Thymus (tissue), 11 donors: ENCODE results near the gene TRPC6. TPM values are rescaled to one million over a fixed set of nuclear protein-coding genes. Genes with fewer than 3 reads are reported as not detected.

ENCODE experiments used
- DNase-seq, 9 donors: peaks; one replicate each; pipeline ENCODE4 v3.0.0-alpha.2; 2013; ENCODE audit warnings: low spot score in 9 of 9, low read depth in 6 of 9, missing footprints in 1 of 9
- H3K27ac ChIP-seq, 2 donors: one replicate each; pipeline ENCODE4 v1.5.1; 2013; ENCODE audit warnings: control low read depth in 1 of 2, low read depth in 1 of 2, low read length in 1 of 2, mild to moderate bottlenecking in 1 of 2, moderate library complexity in 1 of 2
- H3K27me3 ChIP-seq, 2 donors: one replicate each; pipeline ENCODE4 v1.5.1; 2013; ENCODE audit warnings: low read length in 1 of 2; ENCODE audit not compliant: control insufficient read depth in 2 of 2, insufficient read depth in 1 of 2
- H3K36me3 ChIP-seq, 2 donors: one replicate each; pipeline ENCODE4 v1.5.1; 2013; ENCODE audit warnings: low read length in 1 of 2, mild to moderate bottlenecking in 1 of 2, moderate library complexity in 1 of 2; ENCODE audit not compliant: control insufficient read depth in 2 of 2, insufficient read depth in 2 of 2
- H3K4me1 ChIP-seq, 2 donors: one replicate each; pipeline ENCODE4 v1.5.1; 2013; ENCODE audit warnings: low read length in 2 of 2; ENCODE audit not compliant: control insufficient read depth in 2 of 2, insufficient read depth in 2 of 2
- H3K4me3 ChIP-seq, 2 donors: one replicate each; pipeline ENCODE4 v1.5.1; 2013; ENCODE audit warnings: low read length in 2 of 2, control low read depth in 1 of 2, mild to moderate bottlenecking in 1 of 2
- H3K9me3 ChIP-seq, 2 donors: one replicate each; pipeline ENCODE4 v1.5.1; 2013; ENCODE audit warnings: low read length in 1 of 2, mild to moderate bottlenecking in 1 of 2; ENCODE audit not compliant: control insufficient read depth in 2 of 2, insufficient read depth in 1 of 2
- WGBS: extraction: QIAGEN DNeasy Blood & Tissue Kit; methylation state at CpG from one replicate; pipeline ENCODE4 v1.1.7; 2013; 5-methylcytosine and 5-hydroxymethylcytosine counted together
- polyA plus RNA-seq: library from polyadenylated mRNA; stranded (reverse); fragments of 200-250 nt; gene quantifications from one replicate; pipeline ENCODE4 v1.2.3, GENCODE V29; 2013
- total RNA-seq: library from RNA; stranded (reverse); fragments of 120-200 nt; gene quantifications from one replicate; pipeline ENCODE4 v1.2.4, GENCODE V29; 2013
- donor health status: healthy.

TRPC6 gene
- total and polyA plus RNA-seq, 2 donors: 0.55 to 1.3 TPM

GRCh38 chr11:101552888-101553287 is 30.9 kb downstream of the TRPC6 start:
- Histone ChIP-seq H3K9me3 (no peaks in the 10 kb centered on the region), H3K4me1 (no peaks in the 10 kb centered on the region), H3K27ac (no peak overlapping the region), H3K36me3 (no peaks in the 10 kb centered on the region), H3K27me3 (no peaks in the 10 kb centered on the region), H3K4me3 (no peak overlapping the region)
- no peak for DNase-seq
- WGBS: 9% methylated on average over 2 of the region's 2 CpGs

- Histone ChIP-seq H3K36me3 (no peaks in the 10 kb centered on the region), H3K9me3 (no peaks in the 10 kb centered on the region), H3K4me3 (no peak overlapping the region), H3K27ac (no peak overlapping the region), H3K4me1 (no peaks in the 10 kb centered on the region), H3K27me3 (no peaks in the 10 kb centered on the region)
- no peak for DNase-seq
- 95% methylated on average over 2 of the region's 2 CpGs for WGBS
Measured at GRCh38 chr11:101528541-101528940, 55.3 kb downstream of the TRPC6 start.

- Histone ChIP-seq H3K27me3 (no peaks in the 10 kb centered on the region), H3K36me3 (no peaks in the 10 kb centered on the region), H3K9me3 (peaks cover 0 to 3% of the 10 kb centered on the region in 2 donors), H3K4me1 (no peaks in the 10 kb centered on the region), H3K27ac (no peak overlapping the region), H3K4me3 (no peak overlapping the region)
- 0% methylated on average over 1 of the region's 1 CpG for WGBS
- no peak for DNase-seq
Measured at GRCh38 chr11:101523634-101524260, 60.1 kb downstream of the TRPC6 start.

GRCh38 chr11:101523193-101523592 is 60.6 kb downstream of the TRPC6 start:
- Histone ChIP-seq H3K4me3 (no peak overlapping the region), H3K27ac (no peak overlapping the region), H3K4me1 (no peaks in the 10 kb centered on the region), H3K36me3 (no peaks in the 10 kb centered on the region), H3K9me3 (peaks cover 0 to 3% of the 10 kb centered on the region in 2 donors), H3K27me3 (no peaks in the 10 kb centered on the region)
- no peak for DNase-seq

GRCh38 chr11:101521821-101522220 is 62.0 kb downstream of the TRPC6 start:
- 91% methylated on average over 2 of the region's 2 CpGs for WGBS
- Histone ChIP-seq H3K27me3 (no peaks in the 10 kb centered on the region), H3K36me3 (no peaks in the 10 kb centered on the region), H3K9me3 (peaks cover 0 to 3% of the 10 kb centered on the region in 2 donors), H3K27ac (no peak overlapping the region), H3K4me1 (no peaks in the 10 kb centered on the region), H3K4me3 (no peak overlapping the region)
- no peak for DNase-seq

GRCh38 chr11:101516546-101516945 is 67.3 kb downstream of the TRPC6 start:
- Histone ChIP-seq H3K4me1 (no peaks in the 10 kb centered on the region), H3K36me3 (no peaks in the 10 kb centered on the region), H3K4me3 (no peak overlapping the region), H3K27ac (no peak overlapping the region), H3K9me3 (peaks cover 0 to 3% of the 10 kb centered on the region in 2 donors), H3K27me3 (no peaks in the 10 kb centered on the region)
- DNase-seq: no peak
- WGBS: 11% methylated on average over 3 of the region's 3 CpGs

- Histone ChIP-seq H3K27me3 (no peaks in the 10 kb centered on the region), H3K4me3 (no peak overlapping the region), H3K9me3 (no peaks in the 10 kb centered on the region), H3K36me3 (no peaks in the 10 kb centered on the region), H3K4me1 (no peaks in the 10 kb centered on the region), H3K27ac (no peak overlapping the region)
- WGBS: 89% methylated on average over 1 of the region's 1 CpG
- no peak for DNase-seq
Measured at GRCh38 chr11:101511065-101511464, 72.7 kb downstream of the TRPC6 start.

GRCh38 chr11:101510591-101510990 is 73.2 kb downstream of the TRPC6 start:
- H3K9me3 ChIP-seq: no peaks in the 10 kb centered on the region
- no peak for DNase-seq
- no peaks in the 10 kb centered on the region for H3K36me3 ChIP-seq
- no peak overlapping the region for H3K4me3 ChIP-seq
- no peak overlapping the region for H3K27ac ChIP-seq
- no peaks in the 10 kb centered on the region for H3K4me1 ChIP-seq
- 95% methylated on average over 1 of the region's 1 CpG for WGBS
- H3K27me3 ChIP-seq: no peaks in the 10 kb centered on the region

- Histone ChIP-seq H3K36me3 (no peaks in the 10 kb centered on the region), H3K27ac (no peak overlapping the region), H3K4me1 (no peaks in the 10 kb centered on the region), H3K9me3 (no peaks in the 10 kb centered on the region), H3K27me3 (no peaks in the 10 kb centered on the region), H3K4me3 (no peak overlapping the region)
- 0% methylated on average over 1 of the region's 1 CpG for WGBS
- no peak for DNase-seq
Measured at GRCh38 chr11:101509922-101510321, 73.9 kb downstream of the TRPC6 start.
